Brain pericyte (primary cell): ENCODE results near the gene FGF14.

Source experiments
- DNase-seq: peaks from one replicate; pipeline ENCODE4 v3.0.0-alpha.2; 2012; ENCODE audit warnings: low read depth, low spot score

The FGF14 gene

GRCh38 chr13:101661839-101662238, 740.0 kb downstream of the FGF14 start:
- no peak for DNase-seq
